Measurements from ENCODE around the gene CTSE.

- no peak for TF ChIP-seq REST (IDR thresholded peaks at IDR 0.05; ENCODE audit: low read depth)
- no peak for TF ChIP-seq RAD21 (IDR thresholded peaks at IDR 0.05; ENCODE audit: low read depth)
- TF ChIP-seq FOXM1 (IDR thresholded peaks at IDR 0.05; ENCODE audit: borderline replicate concordance, low read depth): no peak
- no peak for TF ChIP-seq YY1 (IDR thresholded peaks at IDR 0.05; ENCODE audit: low read depth)
- TF ChIP-seq CREB1 (IDR thresholded peaks at IDR 0.05; ENCODE audit: low read depth): no peak
- TF ChIP-seq MAX (IDR thresholded peaks at IDR 0.05): no peak
- TF ChIP-seq TAF1 (IDR thresholded peaks at IDR 0.05; ENCODE audit: low read depth): no peak
- no peak for TF ChIP-seq USF1 (IDR thresholded peaks at IDR 0.05)
- TF ChIP-seq CEBPB (IDR thresholded peaks at IDR 0.05): no peak
- no peak for TF ChIP-seq NFIC (IDR thresholded peaks at IDR 0.05)
Measured at GRCh38 chr1:205972491-205973168, 51.1 kb downstream of the CTSE start.

Measured in Ishikawa (cell line).